DMS79 (cell line): Measurements from ENCODE around the gene LRP5.

ENCODE experiments used
- DNase-seq: peaks from one replicate; lab custom pipeline; 2025; lab: John Stamatoyannopoulos, UW

Gene LRP5

DNA sequence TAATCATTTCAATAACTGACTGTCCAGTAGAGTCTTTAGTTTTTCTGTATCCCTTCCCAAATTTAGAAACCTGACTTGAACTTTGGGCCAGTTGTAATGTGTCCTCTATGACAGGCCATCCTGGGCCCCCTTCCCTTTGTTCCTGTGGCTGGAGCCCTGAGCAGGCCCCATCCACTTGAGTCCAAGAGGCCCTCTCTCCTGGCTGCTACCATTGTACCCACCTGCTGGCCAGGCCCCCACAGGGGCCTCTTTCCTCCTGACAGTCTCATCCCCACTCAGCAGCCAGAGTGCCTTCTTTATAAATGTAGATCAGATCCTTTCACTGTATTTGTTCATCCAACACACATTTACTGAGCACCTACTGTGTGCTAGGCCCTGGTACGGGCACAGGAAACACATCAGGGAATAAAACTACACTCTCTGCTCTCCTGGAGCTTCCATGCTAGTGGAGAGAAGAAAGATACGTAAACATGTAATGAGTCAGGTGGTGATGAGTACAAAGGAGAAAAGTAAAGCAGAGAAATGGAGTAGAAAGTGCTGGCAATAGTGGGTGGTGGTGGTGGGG, 2.7 kb upstream of the LRP5 start:
- no peak for DNase-seq

DNA sequence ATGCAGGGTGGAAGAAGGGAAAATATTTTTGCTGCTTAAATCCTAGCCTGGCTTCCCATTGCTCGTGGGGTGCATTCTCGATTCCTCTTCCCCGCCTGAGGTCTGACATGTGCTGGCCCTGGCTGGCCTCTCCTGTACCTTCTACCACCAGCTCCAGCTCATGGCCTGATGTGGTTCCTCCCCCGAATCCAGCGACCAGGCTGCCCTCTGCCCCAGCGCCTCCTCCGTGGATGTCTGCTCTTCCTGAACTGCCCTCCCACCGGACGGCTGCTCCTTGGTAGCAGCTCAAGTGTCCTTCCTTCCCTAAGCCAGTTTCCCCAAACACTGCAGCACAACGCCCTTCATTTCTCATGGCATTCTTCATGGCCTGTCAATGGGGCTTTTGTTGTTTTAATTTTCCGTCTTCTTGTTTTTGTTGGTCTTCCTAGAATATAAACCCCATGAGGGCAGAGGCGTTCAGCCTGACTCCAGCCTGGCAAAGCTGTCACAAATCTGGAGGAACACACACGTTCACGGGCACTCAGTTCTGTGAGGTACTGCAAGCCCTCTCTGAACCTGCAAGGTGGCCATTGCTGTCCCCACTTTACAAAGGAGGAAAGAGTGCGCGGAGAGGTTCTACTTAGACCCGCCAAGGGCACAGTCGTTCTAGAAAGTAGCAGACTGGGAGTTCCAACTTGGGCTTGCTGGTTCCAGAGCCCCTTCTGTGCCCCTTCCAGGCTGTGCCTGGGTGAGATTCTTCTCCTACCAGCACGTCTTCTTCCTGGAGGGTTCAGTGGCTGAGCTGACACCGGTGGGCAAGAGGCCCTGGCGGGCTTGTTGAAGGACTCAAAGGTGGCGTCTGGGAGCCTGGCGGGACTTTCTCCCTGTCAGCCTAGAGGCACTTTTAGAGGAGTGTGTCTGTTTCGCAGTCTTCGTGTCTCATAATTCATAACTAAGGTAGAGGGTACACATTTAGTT, 953 bp upstream of the LRP5 start:
- DNase-seq: no peak

DNA sequence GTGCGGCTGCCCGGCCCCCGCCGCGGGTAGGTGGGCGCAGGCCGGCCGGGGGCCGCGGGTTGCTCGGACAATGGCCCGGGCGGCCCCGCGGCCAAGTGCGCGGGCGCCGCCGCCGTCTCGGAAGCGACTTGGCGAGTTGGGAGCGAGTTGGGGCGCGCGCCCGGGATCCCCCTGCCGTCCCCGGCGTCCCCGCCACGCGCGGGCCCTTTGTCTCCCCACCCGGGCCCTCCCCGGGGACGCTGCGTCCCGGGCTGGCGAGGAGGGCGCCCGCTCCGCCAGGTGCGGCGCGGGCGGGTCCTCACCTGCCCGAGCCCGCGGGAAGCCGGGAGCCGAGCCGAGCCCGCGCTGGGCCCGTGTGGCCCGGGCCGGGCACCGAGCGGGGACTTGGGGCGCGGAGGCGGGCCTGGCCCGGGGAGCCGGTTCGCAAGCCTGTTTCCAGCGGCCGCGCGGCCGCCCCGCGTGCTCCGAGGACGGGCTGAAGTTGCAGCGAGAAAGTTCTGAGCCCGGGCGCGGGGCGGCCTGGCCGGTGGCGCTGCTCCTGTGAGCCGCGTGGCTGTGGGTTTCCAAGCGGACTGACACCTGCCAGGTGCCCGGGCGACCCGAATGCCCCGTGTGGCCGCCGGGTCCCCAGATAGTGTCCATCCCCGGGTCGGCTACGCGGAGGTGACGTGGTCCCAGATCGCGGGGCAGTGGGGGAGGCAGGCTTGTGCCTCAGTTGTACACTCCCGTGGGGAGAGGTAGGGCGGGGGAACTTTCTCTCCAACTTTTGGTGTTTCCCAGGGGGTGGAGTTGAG, 586 bp downstream of the LRP5 start:
- no peak for DNase-seq

DNA sequence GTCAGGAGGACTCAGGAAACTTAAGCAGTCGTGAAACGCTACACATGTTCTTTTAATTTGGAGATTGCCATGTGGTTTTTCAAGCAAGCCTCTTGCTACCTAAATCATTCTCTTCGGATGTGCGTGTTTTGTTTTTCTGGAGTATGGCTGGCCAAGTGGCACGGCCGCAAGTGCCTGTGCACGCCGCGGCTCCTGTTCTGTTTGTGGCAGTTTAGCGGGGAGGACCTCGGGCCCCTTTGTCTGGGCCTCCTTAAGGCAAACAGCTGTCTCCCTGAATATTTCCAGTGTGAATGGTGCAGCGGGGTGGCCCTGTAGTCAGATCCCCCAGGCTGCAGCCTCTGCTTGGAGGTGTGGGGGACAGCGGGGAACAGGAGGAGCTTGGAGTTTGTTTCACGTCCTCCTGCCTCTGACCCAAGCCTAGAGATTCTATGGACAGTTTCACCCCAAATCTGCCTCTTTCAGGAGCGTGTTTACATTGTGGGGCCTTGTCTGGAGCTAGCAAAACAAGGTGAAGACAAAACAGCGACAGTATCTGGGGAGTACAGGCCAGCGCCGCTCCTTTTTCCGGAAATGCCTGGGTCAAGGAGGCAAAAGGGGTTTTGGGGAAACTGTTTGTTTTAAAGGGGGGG, 1.3 kb downstream of the LRP5 start:
- DNase-seq: peak; percentile 13

DNA sequence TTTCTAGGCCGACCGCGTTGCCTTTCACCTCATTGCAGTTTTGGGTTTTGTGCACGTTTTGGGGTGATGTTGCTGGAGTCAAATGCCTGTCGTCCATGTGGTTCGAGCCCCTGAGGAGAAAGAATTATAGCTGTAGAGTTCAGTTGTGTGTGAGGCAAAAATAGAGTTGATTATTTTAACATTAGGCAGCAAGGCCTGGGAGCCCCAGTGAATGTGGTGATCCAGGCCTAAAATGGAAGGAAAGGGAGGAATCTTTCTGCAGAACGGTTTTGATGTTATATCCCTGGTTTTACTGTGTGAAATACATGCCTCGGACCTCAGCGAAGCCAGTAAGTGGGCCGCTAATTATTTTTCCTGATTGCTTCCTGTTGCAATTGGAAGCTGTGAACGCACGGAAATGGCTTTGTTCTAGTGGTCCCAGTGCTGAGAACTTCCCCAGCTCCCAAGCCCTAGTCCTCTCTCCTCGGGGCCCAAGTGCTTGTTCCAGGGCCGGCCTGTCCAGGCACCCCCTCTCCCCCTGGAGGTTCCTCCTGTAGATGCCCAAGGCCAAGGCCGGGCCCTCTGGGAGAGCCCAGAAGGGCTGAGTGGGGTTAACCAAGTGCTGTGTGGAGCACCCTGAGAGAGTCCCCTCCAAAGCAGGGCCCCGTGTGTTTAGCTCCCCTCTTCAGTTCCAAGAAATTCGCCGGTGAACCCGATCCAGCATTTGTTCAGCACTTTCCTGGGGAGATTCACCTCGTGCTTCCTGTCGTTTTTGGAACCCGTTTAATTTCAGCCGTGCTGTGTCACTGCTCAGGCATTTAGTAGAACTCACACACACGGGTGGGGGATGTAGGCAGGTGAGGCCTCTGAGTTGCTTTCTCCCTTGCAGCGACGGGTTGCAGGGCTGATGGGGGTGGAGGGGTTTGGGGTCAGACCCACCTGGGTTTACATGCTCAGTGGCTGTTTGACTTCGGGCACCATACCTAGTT, 2.1 kb downstream of the LRP5 start:
- no peak for DNase-seq

DNA sequence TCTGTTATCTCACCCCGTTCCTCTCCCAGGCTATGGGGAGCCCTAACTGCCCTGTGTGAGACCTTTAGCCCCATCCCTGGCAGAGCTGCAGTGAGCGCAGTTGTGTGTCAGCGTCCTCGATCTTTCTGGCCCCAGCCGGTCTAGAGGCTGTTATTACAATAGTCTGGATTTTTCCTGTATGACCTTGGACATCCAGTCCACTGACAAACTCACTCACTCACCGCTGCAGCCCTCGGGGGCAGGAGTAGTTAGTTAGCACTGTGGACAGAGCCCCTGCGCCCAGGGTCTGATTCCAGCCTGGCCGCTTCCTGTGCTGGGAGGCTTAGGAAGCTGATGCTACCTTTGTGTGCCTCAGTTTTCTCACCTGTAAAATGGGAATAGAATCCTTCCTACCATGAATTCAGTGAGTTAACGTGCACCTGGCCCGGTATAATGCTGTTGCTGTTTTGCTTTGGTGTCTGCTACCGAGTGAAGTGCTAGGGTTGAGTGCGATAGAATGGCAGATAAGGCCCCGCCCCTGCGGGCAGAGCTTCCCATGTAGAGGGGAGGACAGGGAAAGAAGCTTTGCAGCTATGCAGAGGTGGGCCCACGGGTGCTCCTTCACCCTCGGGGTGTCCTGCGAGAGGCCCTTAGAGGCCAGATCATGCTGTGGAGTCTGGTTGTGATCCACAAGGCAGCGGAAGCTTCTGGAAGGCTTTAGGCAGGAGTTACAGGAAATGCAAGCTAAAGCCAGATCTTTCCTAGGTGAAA, 3.0 kb downstream of the LRP5 start:
- DNase-seq: no peak

DNA sequence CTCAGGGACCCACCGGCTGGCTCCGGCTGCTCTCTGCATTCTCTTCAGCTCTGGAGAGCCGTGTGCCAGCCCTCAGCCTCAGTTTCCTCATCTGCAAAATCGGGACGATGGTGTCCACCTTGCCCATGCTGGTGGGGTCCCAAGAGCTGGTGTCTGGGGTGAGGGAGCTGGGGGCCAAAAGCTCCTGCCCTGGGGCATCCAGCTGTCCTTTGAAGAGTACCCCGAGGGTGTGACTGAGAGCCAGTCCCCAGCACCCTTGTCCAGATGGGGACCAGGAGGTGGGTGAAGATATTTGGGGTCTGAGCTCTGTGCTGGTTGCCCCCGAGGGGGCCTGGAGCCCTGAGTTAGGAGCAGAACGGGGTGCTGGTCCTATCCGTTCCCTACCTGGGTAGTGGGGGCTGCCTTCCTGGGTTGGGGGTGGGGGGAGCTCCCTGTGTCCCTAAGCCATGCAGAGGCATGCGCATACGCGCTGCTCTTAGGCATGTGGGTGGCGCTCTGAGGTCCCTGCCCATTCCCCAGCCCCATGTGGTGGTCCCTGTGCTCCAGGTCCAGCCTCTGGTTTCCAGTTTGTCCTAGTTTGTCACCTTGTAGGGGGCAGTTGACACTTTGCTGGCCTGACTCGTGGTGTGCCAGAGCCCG, 4.9 kb downstream of the LRP5 start:
- DNase-seq: no peak

DNA sequence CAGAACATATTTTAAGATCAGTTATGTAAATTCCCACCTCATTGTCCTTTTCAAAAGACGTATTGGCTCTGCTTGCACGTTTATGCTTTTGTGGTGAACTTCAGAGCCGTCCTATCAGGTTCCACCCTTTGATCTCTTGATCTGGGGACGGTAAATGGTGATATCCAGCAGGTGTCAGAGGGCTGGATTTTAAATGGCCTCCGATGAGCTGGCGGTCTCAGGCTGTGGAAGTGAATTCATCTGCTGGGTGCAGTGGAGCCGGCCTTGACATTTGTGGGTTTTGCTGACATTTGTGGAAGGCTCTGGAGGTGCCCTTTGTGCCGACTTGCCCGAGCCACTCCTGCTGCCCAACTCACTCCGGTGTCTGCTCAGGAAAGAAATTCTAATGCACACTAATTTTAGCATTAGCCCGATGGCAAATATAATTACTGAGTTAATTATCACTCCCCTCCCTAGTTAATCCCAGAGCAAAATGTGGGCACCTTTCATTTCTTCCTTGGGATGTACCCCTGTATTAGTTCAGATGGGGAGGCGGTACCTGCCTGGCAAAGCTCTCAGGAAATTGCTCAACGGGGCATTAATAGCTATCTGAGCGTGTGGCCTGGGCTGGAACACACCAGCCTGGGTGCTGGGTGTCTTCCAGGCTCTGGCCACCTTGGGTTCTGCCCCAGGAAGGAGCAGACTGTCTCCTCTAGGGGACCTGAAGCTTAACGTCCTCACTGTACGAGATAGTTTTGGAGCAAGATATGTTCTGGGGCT, 9.1 kb downstream of the LRP5 start:
- DNase-seq: no peak

DNA sequence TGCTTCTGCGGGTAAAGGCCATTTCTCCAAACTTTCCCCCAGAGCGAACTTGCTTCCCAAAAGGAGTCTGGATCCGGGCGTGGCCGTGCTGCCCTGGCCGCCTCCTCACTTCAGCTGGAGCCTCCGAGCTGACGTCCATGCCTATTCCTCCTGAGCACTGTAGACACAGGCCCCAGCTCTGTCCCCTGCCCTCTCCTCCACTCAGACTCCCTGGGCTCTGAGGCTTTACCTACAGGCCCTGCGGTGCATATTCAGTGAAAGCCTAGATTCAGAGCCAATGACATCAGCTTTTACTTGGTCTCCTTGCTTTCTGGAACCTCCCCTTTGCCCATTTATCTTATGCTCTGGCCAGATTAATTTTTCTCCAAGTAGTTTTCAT, 9.7 kb downstream of the LRP5 start:
- no peak for DNase-seq

DNA sequence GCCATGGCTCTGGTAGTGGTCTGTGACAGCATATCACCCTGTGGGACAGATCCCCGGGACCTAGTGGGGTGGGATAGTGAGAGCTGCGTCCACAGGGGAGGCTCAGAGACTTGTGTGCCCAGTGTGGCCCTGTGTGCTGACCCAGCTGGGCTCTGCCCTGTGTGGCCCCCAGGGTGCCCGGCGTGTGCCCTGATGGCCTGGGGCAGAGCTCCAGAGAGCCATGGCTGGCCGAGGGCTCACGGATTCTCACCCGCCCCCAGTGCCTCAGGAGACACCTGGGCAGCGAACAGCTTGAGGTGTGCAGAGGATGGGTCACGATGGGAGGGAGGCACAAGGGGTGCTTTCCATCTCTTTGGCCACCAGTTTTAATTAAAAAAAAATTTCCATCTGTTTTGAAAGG, 11.8 kb downstream of the LRP5 start:
- DNase-seq: no peak

DNA sequence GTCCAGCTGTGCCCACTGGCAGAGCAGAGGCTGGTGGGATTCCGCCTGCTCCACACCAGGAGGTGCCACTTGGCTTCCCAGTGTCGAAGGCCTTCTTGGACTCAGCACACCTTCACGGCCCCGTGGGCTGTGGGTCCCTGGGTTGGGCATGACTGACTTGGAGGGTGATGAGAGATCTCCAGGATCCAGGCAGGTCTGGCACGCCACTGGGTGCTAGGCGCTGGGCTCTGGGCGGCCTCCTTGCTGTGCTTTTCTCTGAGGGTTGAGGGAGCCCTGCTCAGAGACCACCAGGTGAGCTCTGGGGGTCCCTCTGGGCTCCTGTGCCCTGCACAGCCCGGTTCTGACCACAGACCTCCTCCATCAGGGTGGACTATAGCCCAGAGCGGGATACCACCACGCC, 12.3 kb downstream of the LRP5 start:
- DNase-seq: no peak

DNA sequence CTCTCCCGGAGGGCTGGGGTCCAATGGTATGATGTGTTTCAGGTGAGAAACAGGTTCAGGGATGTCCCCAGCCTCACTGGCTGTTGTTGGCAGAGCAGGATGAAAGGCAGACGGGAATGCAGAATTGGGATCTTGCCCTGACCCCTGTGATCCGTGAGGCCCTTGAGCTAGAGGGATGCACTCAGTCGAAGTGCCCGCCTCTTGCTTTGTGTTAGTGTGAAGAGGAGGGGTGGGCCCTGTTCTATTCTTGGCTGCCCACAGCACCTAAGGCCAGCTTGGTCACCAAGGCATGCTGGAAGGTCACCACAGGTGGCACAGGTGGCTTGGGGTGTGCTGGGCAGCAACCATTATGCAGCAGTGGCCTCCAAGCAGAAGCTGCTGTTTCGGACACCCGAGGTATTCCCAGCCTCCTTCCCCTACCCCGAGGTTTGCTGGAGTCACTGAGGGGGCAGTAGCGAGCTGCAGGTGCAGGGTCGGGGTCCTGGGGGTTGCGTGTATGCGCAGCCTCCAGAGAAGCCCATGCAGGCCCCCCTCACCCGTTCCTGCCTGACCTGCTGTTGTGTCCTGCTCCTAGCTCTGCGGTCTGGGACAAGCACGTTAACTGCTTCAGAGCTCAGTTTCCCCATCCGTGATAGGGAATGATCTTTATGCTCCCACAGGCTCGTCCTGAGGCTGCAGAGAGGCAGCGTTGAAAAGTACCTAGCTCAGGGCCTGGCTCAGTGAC, 13.0 kb downstream of the LRP5 start:
- no peak for DNase-seq

DNA sequence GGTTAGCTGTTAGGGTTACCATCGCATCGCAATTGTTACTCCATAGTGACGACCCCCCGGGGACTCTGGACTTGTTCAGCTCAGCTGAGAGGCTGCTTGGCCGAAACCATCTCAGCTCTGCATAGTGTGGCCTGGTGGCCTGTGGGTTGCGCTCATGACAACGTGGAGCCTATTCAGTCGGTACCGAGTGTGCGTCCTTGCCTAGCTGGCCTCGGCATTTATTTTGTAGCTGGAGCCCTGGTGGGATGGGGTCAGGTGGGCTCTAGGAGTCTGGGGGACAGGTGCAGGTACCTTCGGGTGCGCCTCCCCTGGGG, 13.5 kb downstream of the LRP5 start:
- DNase-seq: no peak

DNA sequence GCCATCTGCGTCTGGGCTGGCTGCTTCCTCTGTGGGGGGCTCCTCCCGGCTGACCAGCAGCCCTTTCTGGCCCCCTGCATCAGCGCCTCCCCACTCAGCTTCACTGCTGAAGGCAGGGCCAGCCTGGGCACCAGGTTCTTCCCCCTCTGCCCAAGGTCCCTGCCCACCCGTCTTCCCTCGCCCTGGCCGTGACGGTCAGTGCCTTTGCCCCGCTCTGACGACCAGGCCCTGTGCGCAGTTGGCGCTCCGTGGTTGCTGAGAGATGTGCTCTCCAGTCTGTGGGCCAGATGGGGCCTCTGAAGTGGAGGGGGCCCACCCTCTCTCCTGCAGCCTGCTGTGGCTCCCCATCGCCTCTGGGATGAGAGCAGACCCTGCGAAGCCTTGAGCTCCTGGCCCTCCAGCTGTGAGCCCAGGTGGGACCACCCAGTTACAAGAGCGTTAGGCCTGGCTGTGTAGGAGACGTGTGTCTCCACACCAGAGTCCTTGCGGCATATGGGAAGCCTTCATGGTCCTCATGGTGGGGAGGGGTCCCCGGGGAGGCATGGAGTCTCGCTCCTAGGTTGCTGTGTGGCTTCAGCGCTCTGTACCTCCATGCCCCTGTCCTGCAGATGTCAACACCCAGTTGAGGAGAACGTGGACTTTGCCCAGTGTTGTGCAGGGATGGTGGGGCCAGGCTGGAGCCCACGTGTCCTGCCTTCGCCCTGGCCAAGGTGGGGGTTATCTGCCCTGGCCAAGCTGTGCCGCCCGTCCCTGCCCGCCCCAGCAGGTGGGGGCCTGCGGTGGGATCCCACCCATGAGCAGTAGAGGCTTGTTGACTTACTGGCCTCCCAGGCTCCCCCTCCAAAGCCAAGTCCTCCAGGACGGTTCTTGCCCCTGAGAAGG, 14.2 kb downstream of the LRP5 start:
- DNase-seq: no peak

DNA sequence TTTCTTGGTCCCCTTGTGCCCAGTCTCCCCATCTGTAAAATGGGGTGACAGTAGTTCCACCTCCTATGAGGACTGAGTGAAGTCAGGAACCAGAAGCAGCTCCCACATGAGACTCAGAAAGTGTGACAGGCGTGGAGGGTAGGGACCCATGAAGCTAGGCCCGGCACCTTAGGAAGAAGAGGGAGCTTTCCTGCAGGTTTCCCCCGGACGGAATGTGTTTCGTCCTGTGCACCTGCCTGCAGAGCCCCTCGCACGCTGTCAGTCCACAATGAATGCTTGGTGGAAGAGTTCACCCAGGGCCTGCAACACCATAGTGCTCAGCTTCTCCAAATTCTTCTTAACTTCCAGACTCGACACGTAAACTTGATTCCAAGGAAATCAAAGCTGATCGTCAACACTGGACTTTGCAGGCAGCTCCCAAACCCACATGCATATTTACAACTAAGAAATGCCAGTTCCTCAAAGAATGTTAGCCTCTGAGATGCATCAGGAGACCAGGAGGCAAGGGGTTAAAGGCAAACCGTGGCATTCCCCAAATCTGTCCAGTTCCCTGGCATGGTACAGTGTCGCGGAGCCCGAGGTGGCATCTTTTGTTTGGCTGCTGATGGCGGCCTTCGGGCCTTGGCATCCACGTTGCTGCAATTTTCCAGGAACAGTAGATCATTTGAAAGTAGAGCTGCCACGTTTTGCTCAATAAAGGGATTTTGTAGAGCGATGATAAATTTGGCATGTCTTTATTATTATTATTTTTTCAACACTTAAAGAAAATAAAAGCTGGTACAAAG, 15.4 kb downstream of the LRP5 start:
- DNase-seq: no peak

DNA sequence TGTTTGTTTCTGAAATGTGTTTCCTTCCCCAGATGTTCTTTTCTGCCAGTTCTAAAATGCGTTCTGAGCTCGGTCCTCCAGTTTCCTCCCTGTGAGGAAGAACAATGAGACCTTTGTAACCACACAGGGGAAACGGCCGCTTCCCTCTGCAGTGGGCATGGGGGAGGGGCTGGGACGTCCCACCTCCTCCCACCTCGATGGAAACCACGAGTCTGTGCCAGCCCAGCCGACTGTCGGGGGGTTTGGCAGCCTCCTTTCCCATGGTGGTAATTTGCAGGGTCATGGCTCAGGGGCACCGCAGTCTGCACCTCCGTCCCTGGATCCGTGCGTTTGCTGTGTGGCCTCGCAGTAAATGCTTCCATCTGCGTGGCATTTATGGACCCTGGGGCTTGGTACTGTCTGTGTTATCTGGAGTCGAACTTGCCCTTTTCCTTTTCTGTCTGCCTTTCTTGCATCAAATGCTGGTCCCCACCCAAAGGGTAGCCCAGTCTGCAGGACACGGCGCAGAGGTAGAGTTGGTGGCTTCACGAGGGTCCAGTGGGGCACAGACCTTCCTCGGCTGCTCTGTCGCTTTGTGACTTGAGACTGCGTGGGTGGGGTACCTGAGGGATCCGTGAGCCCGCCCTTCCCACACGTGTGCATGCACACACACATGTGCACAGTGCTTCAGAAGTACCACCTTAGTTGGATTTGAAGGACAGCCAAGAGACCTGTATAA, 16.1 kb downstream of the LRP5 start:
- no peak for DNase-seq
